Hepatocyte (in vitro differentiated cells): ENCODE data around the gene MPP4. TPM values are rescaled to one million over a fixed set of nuclear protein-coding genes. Genes with fewer than 3 reads are reported as not detected.
A peak's percentile ranks its signal among the peaks of the same experiment; 100 is the strongest.

Experiments
- DNase-seq: peaks from one replicate; pipeline ENCODE4 v3.0.0-alpha.2; 2016; ENCODE audit warnings: low spot score
- H2AFZ ChIP-seq: fragments of 200-600 bp; sonication (generic); 2 replicates; pipeline ENCODE4 v1.6.0; 2016; ENCODE audit warnings: antibody characterized with exemption, mild to moderate bottlenecking
- H3K27ac ChIP-seq: fragments of 200-600 bp; sonication (generic); 2 replicates; pipeline ENCODE4 v1.5.1; 2016; ENCODE audit warnings: mild to moderate bottlenecking
- H3K27me3 ChIP-seq: fragments of 200-600 bp; sonication (generic); 2 replicates; pipeline ENCODE4 v1.6.1; 2016
- H3K36me3 ChIP-seq: fragments of 200-600 bp; sonication (generic); replicated peaks from 2 replicates; pipeline ENCODE4 v1.5.1; 2016; ENCODE audit warnings: low read depth; ENCODE audit not compliant: insufficient read depth
- H3K4me1 ChIP-seq: fragments of 200-600 bp; sonication (generic); 2 replicates; pipeline ENCODE4 v1.5.1; 2016; ENCODE audit warnings: mild to moderate bottlenecking, moderate library complexity; ENCODE audit not compliant: insufficient read depth
- H3K4me2 ChIP-seq: fragments of 200-600 bp; sonication (generic); 2 replicates; pipeline ENCODE4 v1.6.0; 2016
- H3K4me3 ChIP-seq: fragments of 200-600 bp; sonication (generic); 2 replicates; pipeline ENCODE4 v1.5.1; 2016; ENCODE audit warnings: mild to moderate bottlenecking
- H3K79me2 ChIP-seq: fragments of 200-600 bp; sonication (generic); 2 replicates; pipeline ENCODE4 v1.6.0; 2017; ENCODE audit warnings: mild to moderate bottlenecking
- H3K9me2 ChIP-seq: fragments of 200-600 bp; sonication (generic); replicated peaks from 2 replicates; pipeline ENCODE4 v1.6.0; 2017; ENCODE audit warnings: mild to moderate bottlenecking; ENCODE audit not compliant: insufficient read depth
- H3K9me3 ChIP-seq: fragments of 200-600 bp; sonication (generic); 2 replicates; pipeline ENCODE4 v1.5.1; 2016; ENCODE audit warnings: low read depth, mild to moderate bottlenecking
- H4K20me1 ChIP-seq: fragments of 200-600 bp; sonication (generic); 2 replicates; pipeline ENCODE4 v1.6.0; 2016; ENCODE audit warnings: mild to moderate bottlenecking; ENCODE audit not compliant: insufficient read depth, poor library complexity, severe bottlenecking
- EZH2 ChIP-seq: fragments of 200-600 bp; sonication (generic); IDR thresholded peaks from 2 replicates; pipeline ENCODE4 v1.6.1; 2016; ENCODE audit warnings: antibody characterized with exemption, mild to moderate bottlenecking, borderline replicate concordance
- EZH2phosphoT487 ChIP-seq: fragments of 200-600 bp; sonication (generic); IDR thresholded peaks from one replicate; pipeline ENCODE4 v1.6.1; 2018; ENCODE audit warnings: antibody characterized with exemption, mild to moderate bottlenecking, low read depth, moderate library complexity; ENCODE audit not compliant: unreplicated experiment, severe bottlenecking
- WGBS: methylation state at CpG from one replicate; pipeline ENCODE4 v1.1.6; 2016; ENCODE audit warnings: low lambda C conversion rate; ENCODE audit errors: missing lambda C conversion rate; 5-methylcytosine and 5-hydroxymethylcytosine counted together
- polyA plus RNA-seq: library from polyadenylated mRNA; unstranded; fragments of >200 nt; fragmentation: Nextera tagmentation; extraction: Ambion mirVana; gene quantifications from 2 replicates; pipeline ENCODE4 v1.2.1, GENCODE V29; 2016
- total RNA-seq: library from RNA; depleted of rRNA; stranded (reverse); fragments of >200 nt; gene quantifications from 2 replicates; pipeline ENCODE4 v1.2.3, GENCODE V29; 2014
- TF ChIP-seq, protein P1 (sequence below): fragments of 200-600 bp; sonication (generic); IDR thresholded peaks from 2 replicates; pipeline ENCODE4 v1.5.1; 2016; ENCODE audit warnings: antibody characterized with exemption, mild to moderate bottlenecking; ENCODE audit not compliant: poor library complexity

Gene MPP4, protein sequence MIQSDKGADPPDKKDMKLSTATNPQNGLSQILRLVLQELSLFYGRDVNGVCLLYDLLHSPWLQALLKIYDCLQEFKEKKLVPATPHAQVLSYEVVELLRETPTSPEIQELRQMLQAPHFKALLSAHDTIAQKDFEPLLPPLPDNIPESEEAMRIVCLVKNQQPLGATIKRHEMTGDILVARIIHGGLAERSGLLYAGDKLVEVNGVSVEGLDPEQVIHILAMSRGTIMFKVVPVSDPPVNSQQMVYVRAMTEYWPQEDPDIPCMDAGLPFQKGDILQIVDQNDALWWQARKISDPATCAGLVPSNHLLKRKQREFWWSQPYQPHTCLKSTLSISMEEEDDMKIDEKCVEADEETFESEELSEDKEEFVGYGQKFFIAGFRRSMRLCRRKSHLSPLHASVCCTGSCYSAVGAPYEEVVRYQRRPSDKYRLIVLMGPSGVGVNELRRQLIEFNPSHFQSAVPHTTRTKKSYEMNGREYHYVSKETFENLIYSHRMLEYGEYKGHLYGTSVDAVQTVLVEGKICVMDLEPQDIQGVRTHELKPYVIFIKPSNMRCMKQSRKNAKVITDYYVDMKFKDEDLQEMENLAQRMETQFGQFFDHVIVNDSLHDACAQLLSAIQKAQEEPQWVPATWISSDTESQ
- total RNA-seq (0.77 TPM in 1 of 2 replicates, not detected in the other), polyA plus RNA-seq (0.19 TPM in 1 of 2 replicates, not detected in the other)

DNA sequence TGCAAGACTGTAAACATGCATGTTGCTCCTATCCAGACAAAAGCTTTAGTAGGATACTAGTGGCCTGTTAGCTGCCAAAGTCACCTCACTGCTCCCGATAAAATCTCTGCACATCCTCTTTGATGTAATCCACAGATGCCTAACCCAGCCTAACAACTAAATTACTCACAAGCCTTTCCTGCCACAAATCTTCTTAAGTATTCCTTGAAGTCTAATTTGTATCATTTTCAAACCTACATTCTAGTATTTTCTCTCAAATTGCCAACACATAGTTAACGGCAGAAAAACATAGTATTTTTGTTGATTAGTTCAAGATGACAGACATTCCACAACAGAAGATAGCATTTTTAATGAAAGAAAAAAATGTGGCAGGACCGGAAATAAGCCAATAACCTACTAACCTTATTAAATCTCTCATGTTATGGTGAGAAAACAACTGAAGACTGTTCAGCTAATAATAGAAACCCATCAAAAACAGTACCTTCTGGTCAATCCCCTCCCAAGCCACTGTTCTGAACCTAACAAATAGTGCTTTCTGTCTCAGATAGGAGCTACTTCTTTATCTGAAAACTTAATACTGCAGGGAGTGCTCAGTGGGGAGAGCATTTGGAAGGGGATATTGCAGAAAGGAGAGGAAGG lies at the start of gene MPP4:
TSS of gene MPP4 (minus strand) at position 57 of the 639 bp plus-strand sequence. CDS start 4,690 bp downstream, outside the sequence.
- Histone ChIP-seq H3K4me3 (no peak within 1 kb of the TSS), H3K36me3 (no peaks in the 10 kb centered on the region), H4K20me1 (no peaks in the 10 kb centered on the region), H2AFZ (no peak within 1 kb of the TSS), H3K4me2 (peak within 1 kb of the TSS; percentile 1), H3K27me3 (no peaks in the 10 kb centered on the region), H3K27ac (peak within 1 kb of the TSS; percentile 37), H3K9me3 (no peaks in the 10 kb centered on the region), H3K79me2 (no peaks in the 10 kb centered on the region), H3K4me1 (peaks cover 16% of the 10 kb centered on the region), H3K9me2 (no peaks in the 10 kb centered on the region)
- no peak for DNase-seq
- TF ChIP-seq, protein P1, sequence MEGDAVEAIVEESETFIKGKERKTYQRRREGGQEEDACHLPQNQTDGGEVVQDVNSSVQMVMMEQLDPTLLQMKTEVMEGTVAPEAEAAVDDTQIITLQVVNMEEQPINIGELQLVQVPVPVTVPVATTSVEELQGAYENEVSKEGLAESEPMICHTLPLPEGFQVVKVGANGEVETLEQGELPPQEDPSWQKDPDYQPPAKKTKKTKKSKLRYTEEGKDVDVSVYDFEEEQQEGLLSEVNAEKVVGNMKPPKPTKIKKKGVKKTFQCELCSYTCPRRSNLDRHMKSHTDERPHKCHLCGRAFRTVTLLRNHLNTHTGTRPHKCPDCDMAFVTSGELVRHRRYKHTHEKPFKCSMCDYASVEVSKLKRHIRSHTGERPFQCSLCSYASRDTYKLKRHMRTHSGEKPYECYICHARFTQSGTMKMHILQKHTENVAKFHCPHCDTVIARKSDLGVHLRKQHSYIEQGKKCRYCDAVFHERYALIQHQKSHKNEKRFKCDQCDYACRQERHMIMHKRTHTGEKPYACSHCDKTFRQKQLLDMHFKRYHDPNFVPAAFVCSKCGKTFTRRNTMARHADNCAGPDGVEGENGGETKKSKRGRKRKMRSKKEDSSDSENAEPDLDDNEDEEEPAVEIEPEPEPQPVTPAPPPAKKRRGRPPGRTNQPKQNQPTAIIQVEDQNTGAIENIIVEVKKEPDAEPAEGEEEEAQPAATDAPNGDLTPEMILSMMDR: no peak
- TF ChIP-seq EZH2 (no peak), EZH2phosphoT487 (no peak)
- 25% methylated on average over 3 of the region's 3 CpGs for WGBS

DNA sequence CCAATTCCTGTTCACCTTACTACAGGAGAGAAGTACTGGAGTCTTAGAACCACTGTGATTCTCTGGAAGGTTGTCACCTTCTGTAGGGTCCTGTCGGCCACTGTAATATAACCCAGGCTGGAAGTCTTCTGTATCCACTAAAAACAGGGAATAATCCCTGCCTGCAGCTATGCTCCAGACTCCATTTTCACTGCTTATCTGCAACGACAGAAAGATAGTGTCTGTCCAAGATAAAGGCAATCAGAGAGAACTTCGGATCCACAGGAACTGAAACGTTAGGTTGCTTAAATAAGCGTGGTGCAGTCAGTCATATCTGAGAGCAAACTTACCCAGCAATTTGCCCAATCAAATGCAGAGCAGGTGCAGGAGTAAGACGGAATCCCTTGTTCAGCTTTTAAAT lies 48.1 kb upstream of the MPP4 start:
- Histone ChIP-seq H2AFZ (no peak overlapping the region), H3K36me3 (no peaks in the 10 kb centered on the region), H3K27ac (no peak overlapping the region), H3K9me3 (no peaks in the 10 kb centered on the region), H3K9me2 (no peaks in the 10 kb centered on the region), H3K4me3 (no peak overlapping the region), H4K20me1 (no peaks in the 10 kb centered on the region), H3K4me1 (no peaks in the 10 kb centered on the region), H3K27me3 (no peaks in the 10 kb centered on the region), H3K4me2 (no peak overlapping the region), H3K79me2 (no peaks in the 10 kb centered on the region)
- no peak for DNase-seq
- TF ChIP-seq, protein P1: no peak
- TF ChIP-seq EZH2phosphoT487: no peak
- WGBS: 39% methylated on average over 6 of the region's 6 CpGs

DNA sequence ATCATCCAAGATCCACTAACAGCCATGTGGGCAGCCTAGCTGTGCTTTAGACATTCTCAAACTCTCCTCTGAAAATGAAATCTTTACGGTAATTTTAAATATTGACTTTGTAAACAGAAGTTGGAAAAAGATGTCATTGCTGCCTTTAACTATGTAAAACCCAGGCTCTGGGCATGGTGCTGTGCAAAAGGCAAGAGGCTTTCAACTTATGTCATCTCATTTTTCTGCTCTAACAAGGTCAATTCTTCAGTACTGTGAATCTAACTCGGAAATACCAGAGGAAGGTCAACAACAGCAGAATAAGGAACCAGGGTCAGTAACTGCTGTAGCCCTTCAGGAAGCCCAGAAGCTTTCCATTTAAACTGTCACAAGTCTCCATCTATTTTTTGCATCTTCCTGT lies 37.0 kb upstream of the MPP4 start:
- 79% methylated on average over 2 of the region's 2 CpGs for WGBS
- no peaks in the 10 kb centered on the region for H3K36me3 ChIP-seq
- H3K4me3 ChIP-seq: no peak overlapping the region

More for the DNA sequence above, 37.0 kb upstream of the MPP4 start:
- Histone ChIP-seq H3K4me1 (no peaks in the 10 kb centered on the region), H3K9me2 (no peaks in the 10 kb centered on the region), H3K79me2 (no peaks in the 10 kb centered on the region), H4K20me1 (no peaks in the 10 kb centered on the region), H2AFZ (no peak overlapping the region), H3K9me3 (peaks cover 10% of the 10 kb centered on the region), H3K27me3 (no peaks in the 10 kb centered on the region), H3K27ac (no peak overlapping the region), H3K4me2 (no peak overlapping the region)
- no peak for DNase-seq
- TF ChIP-seq EZH2phosphoT487: no peak
- no peak for TF ChIP-seq EZH2
- TF ChIP-seq, protein P1: no peak
